ENCODE data around the gene SMIM23.

Gene SMIM23

GRCh38 chr5:171790408-171790807 lies 4.8 kb downstream of the SMIM23 start:
- ATAC-seq (ENCODE audit: low read depth): no peak

GRCh38 chr5:171794470-171794960 lies 8.9 kb downstream of the SMIM23 start:
- Histone ChIP-seq H3K4me3 (ENCODE audit: severe bottlenecking) (no peak overlapping the region), H3K9me3 (ENCODE audit: severe bottlenecking) (no peaks in the 10 kb centered on the region), H3K27me3 (ENCODE audit: insufficient read depth, poor library complexity, severe bottlenecking) (no peaks in the 10 kb centered on the region), H3K27ac (ENCODE audit: poor library complexity, severe bottlenecking) (no peak overlapping the region), H3K36me3 (ENCODE audit: low read depth) (no peaks in the 10 kb centered on the region), H3K4me1 (ENCODE audit: insufficient read depth, poor library complexity, severe bottlenecking) (no peaks in the 10 kb centered on the region)
- DNase-seq (ENCODE audit: low spot score): no peak
- ATAC-seq (ENCODE audit: low read depth): no peak
- no peak for TF ChIP-seq CTCF (IDR thresholded peaks at IDR 0.05; ENCODE audit: poor library complexity, severe bottlenecking)

More at GRCh38 chr5:171790408-171790807, 4.8 kb downstream of the SMIM23 start:
- Histone ChIP-seq H3K4me3 (ENCODE audit: severe bottlenecking) (no peak overlapping the region), H3K27me3 (ENCODE audit: insufficient read depth, poor library complexity, severe bottlenecking) (no peaks in the 10 kb centered on the region), H3K36me3 (ENCODE audit: low read depth) (no peaks in the 10 kb centered on the region), H3K4me1 (ENCODE audit: insufficient read depth, poor library complexity, severe bottlenecking) (no peaks in the 10 kb centered on the region), H3K27ac (ENCODE audit: poor library complexity, severe bottlenecking) (no peak overlapping the region), H3K9me3 (ENCODE audit: severe bottlenecking) (no peaks in the 10 kb centered on the region)
- DNase-seq (ENCODE audit: low spot score): no peak
- no peak for TF ChIP-seq CTCF (IDR thresholded peaks at IDR 0.05; ENCODE audit: poor library complexity, severe bottlenecking)

- H3K27ac ChIP-seq (ENCODE audit: poor library complexity, severe bottlenecking): no peak overlapping the region
- H3K27me3 ChIP-seq (ENCODE audit: insufficient read depth, poor library complexity, severe bottlenecking): no peaks in the 10 kb centered on the region
- ATAC-seq (ENCODE audit: low read depth) (no peak), DNase-seq (ENCODE audit: low spot score) (no peak)
- no peak for TF ChIP-seq CTCF (IDR thresholded peaks at IDR 0.05; ENCODE audit: poor library complexity, severe bottlenecking)
- H3K4me1 ChIP-seq (ENCODE audit: insufficient read depth, poor library complexity, severe bottlenecking): no peaks in the 10 kb centered on the region
- no peaks in the 10 kb centered on the region for H3K36me3 ChIP-seq (ENCODE audit: low read depth)
- H3K9me3 ChIP-seq (ENCODE audit: severe bottlenecking): no peaks in the 10 kb centered on the region
- H3K4me3 ChIP-seq (ENCODE audit: severe bottlenecking): no peak overlapping the region
Observed at GRCh38 chr5:171795381-171795780, 9.8 kb downstream of the SMIM23 start.

- no peak overlapping the region for H3K4me3 ChIP-seq (ENCODE audit: severe bottlenecking)
- no peaks in the 10 kb centered on the region for H3K36me3 ChIP-seq (ENCODE audit: low read depth)
- no peak for TF ChIP-seq CTCF (IDR thresholded peaks at IDR 0.05; ENCODE audit: poor library complexity, severe bottlenecking)
- ATAC-seq (ENCODE audit: low read depth) (no peak), DNase-seq (ENCODE audit: low spot score) (no peak)
- H3K9me3 ChIP-seq (ENCODE audit: severe bottlenecking): no peaks in the 10 kb centered on the region
- no peak overlapping the region for H3K27ac ChIP-seq (ENCODE audit: poor library complexity, severe bottlenecking)
- no peaks in the 10 kb centered on the region for H3K27me3 ChIP-seq (ENCODE audit: insufficient read depth, poor library complexity, severe bottlenecking)
- no peaks in the 10 kb centered on the region for H3K4me1 ChIP-seq (ENCODE audit: insufficient read depth, poor library complexity, severe bottlenecking)
Observed at GRCh38 chr5:171796436-171796835, 10.8 kb downstream of the SMIM23 start.

GRCh38 chr5:171797543-171797942 lies 11.9 kb downstream of the SMIM23 start:
- no peaks in the 10 kb centered on the region for H3K9me3 ChIP-seq (ENCODE audit: severe bottlenecking)
- no peaks in the 10 kb centered on the region for H3K4me1 ChIP-seq (ENCODE audit: insufficient read depth, poor library complexity, severe bottlenecking)
- TF ChIP-seq CTCF (IDR thresholded peaks at IDR 0.05; ENCODE audit: poor library complexity, severe bottlenecking): no peak
- DNase-seq (ENCODE audit: low spot score) (no peak), ATAC-seq (ENCODE audit: low read depth) (no peak)
- no peaks in the 10 kb centered on the region for H3K36me3 ChIP-seq (ENCODE audit: low read depth)
- no peak overlapping the region for H3K4me3 ChIP-seq (ENCODE audit: severe bottlenecking)
- no peaks in the 10 kb centered on the region for H3K27me3 ChIP-seq (ENCODE audit: insufficient read depth, poor library complexity, severe bottlenecking)
- no peak overlapping the region for H3K27ac ChIP-seq (ENCODE audit: poor library complexity, severe bottlenecking)
